Stimulated activated CD4-positive, alpha-beta T cell treated with anti-CD3 and anti-CD28 coated beads, Interleukin-4, amount 100 ng/mL, for 48 hours (primary cell): ENCODE data around the gene ZNF773.
A peak's percentile ranks its signal among the peaks of the same experiment; 100 is the strongest.
"Not testable (repeated sequence)": the region's sequence is repeated elsewhere in the genome, so short reads cannot be mapped to it uniquely, and the experiment has no call there.

Experiments
- DNase-seq, 2 donors: peaks; one replicate each; pipeline ENCODE4 v3.0.0-alpha.2; 2020; ENCODE audit warnings: low read depth in 2 of 2

The ZNF773 gene

DNA sequence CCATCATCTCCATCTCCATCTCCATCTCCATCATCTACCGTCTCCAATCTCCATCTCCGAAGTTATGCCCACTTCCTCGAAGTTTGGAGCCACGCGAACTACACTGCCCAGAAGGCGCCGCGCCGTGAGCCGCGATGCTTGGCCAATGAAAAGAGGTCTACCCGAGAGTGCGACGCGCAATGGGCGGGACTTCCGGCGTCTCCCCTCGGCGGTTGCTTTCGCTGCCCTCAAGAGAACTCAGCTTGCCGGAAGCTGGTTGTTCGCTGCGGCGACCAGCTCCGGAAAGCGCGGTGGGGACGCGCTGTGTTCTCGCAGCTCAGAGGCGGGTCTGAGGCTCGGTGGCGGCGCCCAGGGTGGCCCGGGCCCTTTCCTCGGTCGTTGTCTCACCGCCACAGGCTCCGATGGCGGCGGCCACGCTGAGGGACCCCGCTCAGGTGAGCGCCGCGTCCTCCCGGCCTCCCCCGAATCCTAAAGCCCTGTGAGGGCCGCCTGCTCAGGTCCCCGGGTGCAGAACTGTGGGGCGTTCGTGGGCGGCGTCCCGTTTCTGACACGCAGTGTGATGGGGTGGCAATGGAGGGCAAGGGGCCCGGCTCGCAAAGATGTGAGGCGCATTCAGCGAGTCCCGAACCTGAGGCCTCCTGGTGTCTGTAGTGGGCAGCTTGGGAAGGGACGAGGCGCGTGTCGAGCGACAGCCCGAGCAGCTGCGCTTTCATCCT, at the start of gene ZNF773:
Gene ZNF773 (plus strand): TSS at position 259 of the 716 bp plus-strand sequence. CDS start 143 bp downstream, at position 402.
- peak; percentile 90 to 94 for DNase-seq

- no peak for DNase-seq
These were observed 47.4 kb upstream of the ZNF773 start for GRCh38 chr19:57452307-57452706.

DNA sequence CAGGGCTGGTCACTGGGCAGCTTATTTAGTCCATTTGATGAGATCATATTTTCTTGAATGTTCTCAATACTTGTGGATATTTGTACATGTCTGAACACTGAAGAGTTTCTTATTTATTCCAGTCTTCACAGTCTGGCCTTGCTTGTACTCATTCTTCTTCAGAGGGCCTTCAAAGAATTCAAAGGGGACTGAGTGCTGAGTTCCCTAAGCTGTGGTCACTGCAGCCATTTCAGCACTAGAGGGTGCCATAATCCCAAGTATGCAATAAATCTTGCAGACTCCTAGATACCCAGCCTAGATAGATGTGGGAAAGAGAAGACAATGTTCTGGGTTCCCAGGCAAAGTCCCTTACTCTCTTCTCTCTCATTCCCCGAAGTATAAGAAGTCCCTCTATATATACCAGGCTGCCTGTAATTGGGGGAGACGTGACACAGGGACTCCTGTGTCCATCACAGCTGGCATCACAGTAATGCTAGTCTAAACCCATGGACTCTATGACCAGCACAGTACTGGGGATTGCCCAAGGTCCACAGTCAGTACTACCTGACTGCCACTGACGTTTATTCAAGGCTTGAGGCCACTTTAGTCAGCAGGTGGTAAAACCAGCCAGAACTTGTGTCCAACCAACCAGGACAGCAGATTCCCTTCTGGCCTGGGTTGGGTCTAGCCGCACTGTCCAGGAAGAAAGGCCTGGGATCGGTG, 33.9 kb upstream of the ZNF773 start:
- DNase-seq, result no peak

- no peak for DNase-seq
These were observed 33.2 kb upstream of the ZNF773 start for GRCh38 chr19:57466489-57466888.

DNA sequence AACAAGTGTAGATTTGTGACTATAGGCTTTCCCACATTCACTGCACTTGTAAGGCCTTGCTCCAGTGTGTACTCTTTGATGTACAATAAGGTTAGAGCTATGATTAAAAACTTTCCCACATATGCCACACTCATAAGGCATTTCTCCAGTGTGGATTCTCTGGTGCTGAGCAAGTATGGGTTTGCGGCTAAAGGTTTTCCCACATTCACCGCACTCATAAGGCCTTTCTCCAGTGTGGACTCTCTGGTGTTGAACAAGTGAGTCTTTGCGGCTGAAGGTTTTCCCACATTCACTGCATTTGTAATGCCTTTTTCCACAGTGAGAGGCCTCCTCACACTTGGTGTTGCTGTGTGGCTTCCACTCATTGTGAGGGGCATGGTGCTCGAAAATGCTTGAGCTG, 26.1 kb upstream of the ZNF773 start:
- DNase-seq, result no peak

DNA sequence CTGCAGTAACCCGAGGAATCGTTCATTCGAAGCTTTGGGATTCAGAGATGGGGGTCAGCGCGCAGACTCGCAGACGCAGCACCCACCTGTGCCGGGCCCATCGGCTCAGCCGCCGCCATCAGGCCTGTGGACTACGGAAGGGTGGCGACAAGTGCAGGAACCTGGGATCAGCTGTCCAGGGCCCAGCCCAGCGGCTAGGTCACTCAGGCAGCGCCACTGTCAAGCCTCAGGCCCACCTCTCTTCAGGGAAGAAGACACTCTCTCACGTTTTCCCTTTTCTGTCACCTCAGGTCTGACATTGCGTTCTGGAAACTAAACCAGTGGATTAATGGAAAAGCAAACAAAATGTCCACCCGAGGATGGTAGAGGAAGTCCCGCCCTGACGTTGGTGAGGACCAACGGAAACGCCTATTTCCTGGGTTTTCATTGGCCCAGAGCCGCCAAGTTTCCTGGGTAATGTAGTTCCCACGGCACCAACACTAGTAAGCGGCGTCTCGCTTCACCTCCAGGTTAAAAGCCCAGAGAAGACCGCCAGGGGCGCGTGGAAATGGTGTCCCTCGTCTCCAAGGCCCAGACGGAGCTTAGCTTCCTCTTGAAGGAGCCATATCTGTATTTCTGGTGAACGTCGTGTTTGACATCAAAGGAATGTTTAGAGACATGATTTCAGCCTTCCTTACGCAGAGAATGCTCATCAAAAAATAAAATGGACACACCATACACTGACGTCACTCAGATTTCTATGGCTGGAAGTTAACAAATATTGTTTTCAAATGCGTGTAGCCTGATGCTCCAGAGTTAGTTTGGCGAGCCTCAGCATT, 22.3 kb upstream of the ZNF773 start, which contains the start of gene ZNF772:
Gene ZNF772 (minus strand): TSS at position 376 of the 818 bp plus-strand sequence. CDS start 257 bp downstream, at position 119.
- DNase-seq, result peak; percentile 77 to 81

DNA sequence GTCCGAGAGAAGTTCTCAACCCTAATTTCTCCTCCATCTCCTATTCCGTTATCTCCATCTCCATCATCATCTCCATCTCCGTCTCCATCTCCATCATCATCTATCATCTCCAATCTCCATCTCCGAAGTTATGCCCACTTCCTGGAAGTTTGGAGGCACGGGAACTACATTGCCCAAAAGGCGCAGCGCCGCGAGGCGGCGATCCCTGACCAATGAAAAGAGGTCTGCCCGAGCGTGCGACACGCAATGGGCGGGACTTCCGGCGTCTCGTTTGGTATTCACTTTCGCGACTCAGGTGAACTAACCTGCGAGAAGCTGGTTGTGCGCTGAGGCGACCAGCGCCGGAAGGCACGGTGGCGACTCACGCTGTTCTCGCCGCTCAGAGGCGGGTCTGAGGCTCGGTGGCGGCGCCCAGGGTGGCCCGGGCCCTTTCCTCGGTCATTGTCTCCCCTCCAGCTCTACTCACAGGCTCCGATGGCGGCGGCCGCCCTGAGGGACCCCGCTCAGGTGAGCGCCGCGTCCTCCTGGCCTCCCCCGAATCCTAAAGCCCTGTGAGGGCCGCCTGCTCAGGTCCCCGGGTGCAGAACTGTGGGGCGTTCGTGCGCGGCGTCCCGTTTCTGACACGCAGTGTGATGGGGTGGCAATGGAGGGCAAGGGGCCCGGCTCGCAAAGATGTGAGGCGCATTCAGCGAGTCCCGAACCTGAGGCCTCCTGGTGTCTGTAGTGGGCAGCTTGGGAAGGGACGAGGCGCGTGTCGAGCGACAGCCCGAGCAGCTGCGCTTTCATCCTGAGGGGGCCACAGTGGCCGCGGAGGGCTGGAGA, 12.1 kb upstream of the ZNF773 start, which contains the start of gene ZNF419:
Gene ZNF419 (plus strand): TSS at position 274 of the 822 bp plus-strand sequence. CDS start 201 bp downstream, at position 475.
- DNase-seq, result peak; percentile 88 to 90

DNA sequence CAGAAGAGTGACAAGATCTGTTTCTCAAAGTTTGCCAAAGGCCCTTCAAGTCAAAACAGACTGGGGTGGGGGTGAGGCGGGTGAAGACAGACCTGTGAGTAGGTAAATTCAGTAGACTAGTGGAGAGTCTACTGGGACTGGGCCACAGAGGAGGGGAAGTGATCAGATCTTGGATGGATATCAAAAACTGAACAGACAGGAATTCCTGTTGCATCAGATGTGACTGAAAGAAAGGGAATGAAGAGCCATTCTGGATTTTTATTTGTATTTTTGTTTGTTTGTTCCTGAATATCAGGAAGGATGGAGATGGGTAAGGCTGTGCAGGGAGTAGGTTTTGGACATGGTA, 11.5 kb upstream of the ZNF773 start:
- DNase-seq, result not testable (repeated sequence)

DNA sequence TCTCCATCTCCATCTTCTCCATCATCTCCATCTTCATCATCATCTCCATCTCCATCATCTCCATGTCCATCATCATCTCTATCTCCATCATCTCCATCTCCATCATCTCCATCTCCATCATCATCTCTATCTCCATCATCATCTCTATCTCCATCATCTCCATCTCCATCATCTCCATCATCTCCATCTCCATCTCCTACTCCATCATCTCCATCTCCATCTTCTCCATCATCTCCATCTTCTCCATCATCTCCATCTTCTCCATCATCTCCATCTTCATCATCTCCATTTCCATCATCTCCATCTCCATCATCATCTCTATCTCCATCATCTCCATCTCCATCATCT, 432 bp upstream of the ZNF773 start:
- not testable (repeated sequence) for DNase-seq

GRCh38 chr19:57500400-57500799, 662 bp downstream of the ZNF773 start:
- DNase-seq, result not testable (repeated sequence)

- no peak for DNase-seq
These were observed 6.4 kb downstream of the ZNF773 start for GRCh38 chr19:57506163-57506562.

DNA sequence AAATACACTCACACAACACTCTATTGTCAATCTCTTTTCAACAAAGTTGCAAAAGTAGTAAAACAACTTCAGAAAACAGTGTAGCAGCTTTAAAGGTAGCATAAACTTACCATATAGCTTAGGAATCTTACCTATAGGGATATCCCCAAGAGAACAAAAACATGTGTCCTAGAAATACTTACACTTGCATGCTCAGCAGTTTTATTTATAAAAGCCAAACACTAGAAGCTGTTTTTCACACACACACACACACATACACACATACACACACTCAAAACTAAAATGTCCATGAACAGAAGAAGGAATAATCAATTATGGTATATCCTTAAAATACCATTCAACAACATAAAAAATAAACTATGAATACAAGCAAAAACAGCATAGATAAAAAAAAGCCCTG, 11.7 kb downstream of the ZNF773 start:
- DNase-seq, result no peak

DNA sequence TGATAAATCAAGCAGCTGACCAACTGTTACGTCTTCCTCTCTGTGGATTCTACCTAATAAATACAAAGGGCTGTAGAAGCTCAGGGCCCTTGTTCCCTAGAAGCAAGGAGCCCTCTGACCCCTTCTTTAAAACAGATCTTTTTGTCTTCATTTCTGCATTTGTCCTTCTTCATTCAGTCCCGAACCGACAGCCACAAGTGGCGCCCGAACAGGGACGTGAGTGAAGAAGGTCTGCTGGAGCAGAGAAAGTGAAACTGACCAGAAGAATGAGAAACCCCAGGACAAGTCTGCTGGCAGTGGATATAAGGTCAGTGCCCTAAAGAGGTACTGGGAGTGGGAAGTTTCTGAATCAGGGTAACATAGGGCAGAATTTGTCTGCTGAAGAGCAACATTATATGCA, 13.1 kb downstream of the ZNF773 start:
- no peak for DNase-seq

DNA sequence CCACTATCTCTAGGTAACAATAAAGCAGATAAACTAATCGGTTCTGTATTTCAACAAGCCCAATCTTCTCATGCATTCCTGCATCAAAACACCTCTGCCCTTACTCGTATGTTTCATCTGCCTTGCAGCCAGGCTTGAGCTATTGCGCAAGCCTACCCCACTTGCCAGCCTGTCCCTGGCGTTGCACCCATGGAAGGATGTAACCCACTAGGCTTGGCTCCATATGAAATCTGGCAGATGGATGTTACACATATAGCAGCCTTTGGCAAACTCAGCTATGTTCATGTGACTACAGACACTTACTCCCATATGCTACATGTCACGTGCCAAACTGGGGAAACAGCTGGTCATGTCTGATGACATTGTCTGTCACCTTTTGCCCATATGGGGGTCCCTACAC, 15.5 kb downstream of the ZNF773 start:
- no peak for DNase-seq

GRCh38 chr19:57518021-57518420, 18.3 kb downstream of the ZNF773 start:
- DNase-seq, result not testable (repeated sequence)

- DNase-seq, result peak; percentile 79 to 86
These were observed 27.6 kb downstream of the ZNF773 start, which contains the start of gene ZNF549 for GRCh38 chr19:57527136-57527881. Gene ZNF549, plus strand, starts transcription at chr19:57527356. Its CDS starts 218 bp downstream, at chr19:57527574.

DNA sequence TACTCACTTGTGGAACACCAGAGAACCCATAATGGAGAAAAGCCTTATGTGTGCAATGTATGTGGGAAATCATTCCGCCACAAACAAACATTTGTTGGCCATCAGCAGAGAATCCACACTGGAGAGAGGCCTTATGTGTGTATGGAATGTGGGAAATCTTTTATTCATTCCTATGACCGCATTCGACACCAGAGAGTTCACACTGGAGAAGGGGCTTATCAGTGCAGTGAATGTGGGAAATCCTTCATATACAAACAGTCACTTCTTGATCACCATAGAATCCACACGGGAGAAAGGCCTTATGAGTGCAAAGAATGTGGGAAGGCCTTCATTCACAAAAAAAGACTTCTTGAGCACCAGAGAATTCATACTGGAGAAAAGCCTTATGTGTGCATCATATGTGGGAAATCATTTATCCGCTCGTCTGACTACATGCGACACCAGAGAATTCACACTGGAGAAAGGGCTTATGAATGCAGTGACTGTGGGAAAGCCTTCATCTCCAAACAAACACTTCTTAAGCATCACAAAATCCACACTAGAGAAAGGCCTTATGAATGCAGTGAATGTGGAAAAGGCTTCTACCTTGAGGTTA, 38.3 kb downstream of the ZNF773 start:
- no peak for DNase-seq

DNA sequence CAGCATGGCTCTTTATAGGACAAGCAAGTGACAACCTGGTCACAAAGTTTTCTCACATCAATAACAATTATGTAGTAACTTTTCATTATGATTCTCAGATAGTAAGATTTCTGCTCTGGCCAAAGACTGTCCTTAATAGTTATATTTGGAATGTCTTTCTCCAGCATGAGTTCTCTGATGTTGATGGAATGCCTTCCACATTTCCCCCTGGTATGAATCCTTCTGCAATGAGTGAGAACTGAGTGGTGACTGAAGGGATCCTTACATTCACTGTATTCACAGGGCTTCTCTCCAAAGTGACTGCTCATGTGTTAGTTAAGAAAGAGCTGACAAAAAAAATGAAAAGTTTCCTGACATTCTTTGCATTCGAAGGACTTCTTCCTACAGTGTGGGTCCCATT, 46.8 kb downstream of the ZNF773 start:
- no peak for DNase-seq

DNA sequence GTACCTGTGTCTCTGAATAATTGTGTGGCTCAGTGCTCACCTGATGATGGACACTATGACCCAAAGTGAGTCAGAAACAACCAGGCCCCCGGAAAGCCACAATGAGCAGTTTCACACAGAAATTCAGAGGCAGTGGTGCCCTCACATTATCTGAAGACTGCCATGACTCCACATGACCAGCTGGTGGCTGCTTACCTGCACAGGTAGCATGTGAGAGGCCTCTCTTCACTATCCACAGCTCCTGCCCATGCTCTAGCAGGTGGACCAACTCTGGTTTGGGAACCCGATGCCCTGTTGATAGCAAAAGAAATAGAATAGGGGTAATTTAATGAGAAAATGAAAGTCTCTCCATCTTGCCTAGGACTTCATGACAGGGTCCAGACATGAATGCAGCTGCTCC, 52.7 kb downstream of the ZNF773 start:
- no peak for DNase-seq

GRCh38 chr19:57557659-57558058, 57.9 kb downstream of the ZNF773 start:
- no peak for DNase-seq
